Liver (tissue), 9 donors: ENCODE data around the gene NEXMIF. TPM values are rescaled to one million over a fixed set of nuclear protein-coding genes. Genes with fewer than 3 reads are reported as not detected.

Experiments used
- DNase-seq: peaks from one replicate; pipeline ENCODE4 v3.0.0-alpha.2; 2017; ENCODE audit warnings: low spot score
- H3K27ac ChIP-seq, 2 donors: one replicate each; pipeline ENCODE4 v1.7.0; 2013; ENCODE audit warnings: inconsistent platforms in 2 of 2, low read length in 2 of 2, control low read depth in 1 of 2, low read depth in 1 of 2, mild to moderate bottlenecking in 1 of 2
- H3K27me3 ChIP-seq, 4 donors: one replicate each; pipeline versions ENCODE4 v1.6.1 to v1.7.0; 2013; ENCODE audit warnings: low read length in 3 of 4, inconsistent platforms in 1 of 4, mild to moderate bottlenecking in 1 of 4, moderate library complexity in 1 of 4; ENCODE audit not compliant: control insufficient read depth in 4 of 4, insufficient read depth in 4 of 4
- H3K36me3 ChIP-seq, 4 donors: one replicate each; pipeline versions ENCODE4 v1.6.1 to v1.7.0; 2013; ENCODE audit warnings: low read length in 3 of 4, mild to moderate bottlenecking in 3 of 4, low read depth in 1 of 4, moderate library complexity in 1 of 4; ENCODE audit not compliant: control insufficient read depth in 4 of 4, insufficient read depth in 3 of 4
- H3K4me1 ChIP-seq, 4 donors: one replicate each; pipeline versions ENCODE4 v1.6.1 to v1.7.0; 2013; ENCODE audit warnings: low read length in 3 of 4, mild to moderate bottlenecking in 3 of 4, moderate library complexity in 1 of 4; ENCODE audit not compliant: control insufficient read depth in 4 of 4, insufficient read depth in 4 of 4
- H3K4me3 ChIP-seq, 3 donors: one replicate each; pipeline versions ENCODE4 v1.6.1 to v1.7.0; 2013; ENCODE audit warnings: low read length in 3 of 3, control low read depth in 1 of 3, low read depth in 1 of 3, mild to moderate bottlenecking in 1 of 3
- H3K9ac ChIP-seq, 2 donors: one replicate each; pipeline ENCODE4 v1.7.0; 2013; ENCODE audit warnings: low read length in 2 of 2, mild to moderate bottlenecking in 2 of 2, moderate library complexity in 2 of 2, control low read depth in 1 of 2, low read depth in 1 of 2
- H3K9me3 ChIP-seq, 4 donors: one replicate each; pipeline versions ENCODE4 v1.6.1 to v1.7.0; 2013; ENCODE audit warnings: low read length in 3 of 4; ENCODE audit not compliant: control insufficient read depth in 4 of 4
- EGR1 ChIP-seq, 2 donors: IDR thresholded peaks; 2 replicates each; pipeline ENCODE4 v1.6.1; 2016 to 2018; ENCODE audit warnings: antibody characterized with exemption in 2 of 2, low read depth in 2 of 2
- FOXA1 ChIP-seq: IDR thresholded peaks from 2 replicates; pipeline ENCODE4 v1.6.1; 2016; ENCODE audit warnings: antibody characterized with exemption
- FOXA2 ChIP-seq: IDR thresholded peaks from 2 replicates; pipeline ENCODE4 v1.6.1; 2016; ENCODE audit warnings: antibody characterized with exemption
- GABPA ChIP-seq, 2 donors: IDR thresholded peaks in 1 of 2; conservative IDR thresholded peaks in 1 of 2; 2 replicates each; pipeline ENCODE4 v1.6.1; 2016; ENCODE audit warnings: antibody characterized with exemption in 2 of 2, mild to moderate bottlenecking in 1 of 2, moderate library complexity in 1 of 2
- HNF4A ChIP-seq, 2 donors: conservative IDR thresholded peaks; 2 replicates each; pipeline ENCODE4 v1.6.1; 2016; ENCODE audit warnings: antibody characterized with exemption in 2 of 2, mild to moderate bottlenecking in 2 of 2
- HNF4G ChIP-seq: IDR thresholded peaks from 2 replicates; pipeline ENCODE4 v1.6.1; 2016; ENCODE audit warnings: antibody characterized with exemption
- JUND ChIP-seq, 2 donors: IDR thresholded peaks; 2 replicates each; pipeline ENCODE4 v1.6.1; 2016; ENCODE audit warnings: antibody characterized with exemption in 2 of 2
- NR2F2 ChIP-seq: IDR thresholded peaks from 2 replicates; pipeline ENCODE4 v1.6.1; 2016; ENCODE audit warnings: antibody characterized with exemption
- RAD21 ChIP-seq, 2 donors: IDR thresholded peaks; 2 replicates each; pipeline ENCODE4 v1.6.1; 2016; ENCODE audit warnings: antibody characterized with exemption in 2 of 2, mild to moderate bottlenecking in 2 of 2
- RXRA ChIP-seq, 2 donors: IDR thresholded peaks; 2 replicates each; pipeline ENCODE4 v1.6.1; 2017 to 2018; ENCODE audit warnings: antibody characterized with exemption in 2 of 2, mild to moderate bottlenecking in 1 of 2
- SP1 ChIP-seq: IDR thresholded peaks from 2 replicates; pipeline ENCODE4 v1.6.1; 2018; ENCODE audit warnings: antibody characterized with exemption, mild to moderate bottlenecking
- TAF1 ChIP-seq: conservative IDR thresholded peaks from 2 replicates; pipeline ENCODE4 v1.6.1; 2016; ENCODE audit warnings: antibody characterized with exemption, mild to moderate bottlenecking
- YY1 ChIP-seq: IDR thresholded peaks from 2 replicates; pipeline ENCODE4 v1.6.1; 2016; ENCODE audit warnings: antibody characterized with exemption, mild to moderate bottlenecking
- WGBS: extraction: QIAGEN DNeasy Blood & Tissue Kit; methylation state at CpG from one replicate; pipeline ENCODE4 v1.1.7; 2013; 5-methylcytosine and 5-hydroxymethylcytosine counted together
- polyA plus RNA-seq, 2 donors: library from polyadenylated mRNA; stranded (reverse) in 1 of 2; unstranded in 1 of 2; fragments of 200-250 nt in 1 of 2; fragments of >200 nt in 1 of 2; fragmentation: Nextera tagmentation in 1 of 2; extraction: Ambion mirVana in 1 of 2; gene quantifications; one replicate each; pipeline versions ENCODE4 v1.2.1 to v1.2.3, GENCODE V29; 2013 to 2015
- total RNA-seq, 2 donors: library from RNA; depleted of rRNA; stranded (reverse); fragments of >200 nt; gene quantifications; one replicate each; pipeline ENCODE4 v1.2.3, GENCODE V29; 2014
- TF ChIP-seq, protein P1 (sequence below): IDR thresholded peaks from 2 replicates; pipeline ENCODE4 v1.6.1; 2016; ENCODE audit warnings: antibody characterized with exemption
- TF ChIP-seq, protein P2 (sequence below): IDR thresholded peaks from 2 replicates; pipeline ENCODE4 v1.6.1; 2016; ENCODE audit warnings: antibody characterized with exemption, mild to moderate bottlenecking
- TF ChIP-seq, protein P3 (sequence below): fragments of 150-350 bp; IDR thresholded peaks from 2 replicates; pipeline ENCODE4 v1.5.1; 2017; ENCODE audit warnings: improper control_type of control experiment, low read depth, low read length; ENCODE audit not compliant: missing input control
- TF ChIP-seq, protein P4 (sequence below): IDR thresholded peaks from 2 replicates; pipeline ENCODE4 v1.6.1; 2016; ENCODE audit warnings: antibody characterized with exemption
- TF ChIP-seq, protein P5 (sequence below): IDR thresholded peaks from 2 replicates; pipeline ENCODE4 v1.6.1; 2016; ENCODE audit warnings: antibody characterized with exemption
- donor health status: healthy.
- donor health status: healthy.
- donor health status: healthy.
- donor health status: healthy.
- donor health status: healthy.

Gene NEXMIF
- total and polyA plus RNA-seq, 4 donors: 0.01 to 0.42 (median 0.06) TPM

DNA sequence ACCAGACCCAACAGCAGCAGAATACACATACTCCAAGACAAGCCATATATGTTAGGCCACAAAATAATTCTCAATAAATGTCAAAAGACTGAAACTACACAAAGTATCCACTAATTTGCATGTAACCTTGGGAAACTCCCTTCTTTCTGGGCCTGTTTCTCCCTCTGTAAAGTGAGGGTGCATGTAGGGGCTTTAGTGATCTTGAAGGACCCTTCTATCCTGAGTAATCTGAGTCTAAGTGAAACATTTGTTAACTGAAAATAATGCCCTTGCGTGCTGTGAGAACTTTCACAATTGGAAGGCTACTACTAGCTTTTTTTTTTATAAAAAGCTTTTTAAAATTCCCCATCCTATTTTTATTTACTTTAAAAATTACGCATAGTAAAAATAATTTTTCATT lies 125.2 kb downstream of the NEXMIF start:
- no peak overlapping the region for H3K4me3 ChIP-seq
- H3K27ac ChIP-seq: no peak overlapping the region
- no peaks in the 10 kb centered on the region for H3K4me1 ChIP-seq
- no peak for TF ChIP-seq NR2F2
- TF ChIP-seq JUND (IDR thresholded peaks at IDR 0.05): no peak
- no peak for TF ChIP-seq FOXA2
- no peak for TF ChIP-seq HNF4A (conservative IDR thresholded peaks at IDR 0.05)
- TF ChIP-seq, protein P1, sequence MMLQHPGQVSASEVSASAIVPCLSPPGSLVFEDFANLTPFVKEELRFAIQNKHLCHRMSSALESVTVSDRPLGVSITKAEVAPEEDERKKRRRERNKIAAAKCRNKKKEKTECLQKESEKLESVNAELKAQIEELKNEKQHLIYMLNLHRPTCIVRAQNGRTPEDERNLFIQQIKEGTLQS: no peak
- TF ChIP-seq, protein P2, sequence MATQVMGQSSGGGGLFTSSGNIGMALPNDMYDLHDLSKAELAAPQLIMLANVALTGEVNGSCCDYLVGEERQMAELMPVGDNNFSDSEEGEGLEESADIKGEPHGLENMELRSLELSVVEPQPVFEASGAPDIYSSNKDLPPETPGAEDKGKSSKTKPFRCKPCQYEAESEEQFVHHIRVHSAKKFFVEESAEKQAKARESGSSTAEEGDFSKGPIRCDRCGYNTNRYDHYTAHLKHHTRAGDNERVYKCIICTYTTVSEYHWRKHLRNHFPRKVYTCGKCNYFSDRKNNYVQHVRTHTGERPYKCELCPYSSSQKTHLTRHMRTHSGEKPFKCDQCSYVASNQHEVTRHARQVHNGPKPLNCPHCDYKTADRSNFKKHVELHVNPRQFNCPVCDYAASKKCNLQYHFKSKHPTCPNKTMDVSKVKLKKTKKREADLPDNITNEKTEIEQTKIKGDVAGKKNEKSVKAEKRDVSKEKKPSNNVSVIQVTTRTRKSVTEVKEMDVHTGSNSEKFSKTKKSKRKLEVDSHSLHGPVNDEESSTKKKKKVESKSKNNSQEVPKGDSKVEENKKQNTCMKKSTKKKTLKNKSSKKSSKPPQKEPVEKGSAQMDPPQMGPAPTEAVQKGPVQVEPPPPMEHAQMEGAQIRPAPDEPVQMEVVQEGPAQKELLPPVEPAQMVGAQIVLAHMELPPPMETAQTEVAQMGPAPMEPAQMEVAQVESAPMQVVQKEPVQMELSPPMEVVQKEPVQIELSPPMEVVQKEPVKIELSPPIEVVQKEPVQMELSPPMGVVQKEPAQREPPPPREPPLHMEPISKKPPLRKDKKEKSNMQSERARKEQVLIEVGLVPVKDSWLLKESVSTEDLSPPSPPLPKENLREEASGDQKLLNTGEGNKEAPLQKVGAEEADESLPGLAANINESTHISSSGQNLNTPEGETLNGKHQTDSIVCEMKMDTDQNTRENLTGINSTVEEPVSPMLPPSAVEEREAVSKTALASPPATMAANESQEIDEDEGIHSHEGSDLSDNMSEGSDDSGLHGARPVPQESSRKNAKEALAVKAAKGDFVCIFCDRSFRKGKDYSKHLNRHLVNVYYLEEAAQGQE: no peak
- no peak for TF ChIP-seq RAD21 (IDR thresholded peaks at IDR 0.05)
- no peak for TF ChIP-seq SP1
- TF ChIP-seq, protein P3, sequence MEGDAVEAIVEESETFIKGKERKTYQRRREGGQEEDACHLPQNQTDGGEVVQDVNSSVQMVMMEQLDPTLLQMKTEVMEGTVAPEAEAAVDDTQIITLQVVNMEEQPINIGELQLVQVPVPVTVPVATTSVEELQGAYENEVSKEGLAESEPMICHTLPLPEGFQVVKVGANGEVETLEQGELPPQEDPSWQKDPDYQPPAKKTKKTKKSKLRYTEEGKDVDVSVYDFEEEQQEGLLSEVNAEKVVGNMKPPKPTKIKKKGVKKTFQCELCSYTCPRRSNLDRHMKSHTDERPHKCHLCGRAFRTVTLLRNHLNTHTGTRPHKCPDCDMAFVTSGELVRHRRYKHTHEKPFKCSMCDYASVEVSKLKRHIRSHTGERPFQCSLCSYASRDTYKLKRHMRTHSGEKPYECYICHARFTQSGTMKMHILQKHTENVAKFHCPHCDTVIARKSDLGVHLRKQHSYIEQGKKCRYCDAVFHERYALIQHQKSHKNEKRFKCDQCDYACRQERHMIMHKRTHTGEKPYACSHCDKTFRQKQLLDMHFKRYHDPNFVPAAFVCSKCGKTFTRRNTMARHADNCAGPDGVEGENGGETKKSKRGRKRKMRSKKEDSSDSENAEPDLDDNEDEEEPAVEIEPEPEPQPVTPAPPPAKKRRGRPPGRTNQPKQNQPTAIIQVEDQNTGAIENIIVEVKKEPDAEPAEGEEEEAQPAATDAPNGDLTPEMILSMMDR: no peak
- no peak for TF ChIP-seq EGR1 (IDR thresholded peaks at IDR 0.05; ENCODE audit: low read depth in 2 of 2)
- TF ChIP-seq RXRA (IDR thresholded peaks at IDR 0.05): no peak
- TF ChIP-seq FOXA1: no peak
- TF ChIP-seq, protein P4, sequence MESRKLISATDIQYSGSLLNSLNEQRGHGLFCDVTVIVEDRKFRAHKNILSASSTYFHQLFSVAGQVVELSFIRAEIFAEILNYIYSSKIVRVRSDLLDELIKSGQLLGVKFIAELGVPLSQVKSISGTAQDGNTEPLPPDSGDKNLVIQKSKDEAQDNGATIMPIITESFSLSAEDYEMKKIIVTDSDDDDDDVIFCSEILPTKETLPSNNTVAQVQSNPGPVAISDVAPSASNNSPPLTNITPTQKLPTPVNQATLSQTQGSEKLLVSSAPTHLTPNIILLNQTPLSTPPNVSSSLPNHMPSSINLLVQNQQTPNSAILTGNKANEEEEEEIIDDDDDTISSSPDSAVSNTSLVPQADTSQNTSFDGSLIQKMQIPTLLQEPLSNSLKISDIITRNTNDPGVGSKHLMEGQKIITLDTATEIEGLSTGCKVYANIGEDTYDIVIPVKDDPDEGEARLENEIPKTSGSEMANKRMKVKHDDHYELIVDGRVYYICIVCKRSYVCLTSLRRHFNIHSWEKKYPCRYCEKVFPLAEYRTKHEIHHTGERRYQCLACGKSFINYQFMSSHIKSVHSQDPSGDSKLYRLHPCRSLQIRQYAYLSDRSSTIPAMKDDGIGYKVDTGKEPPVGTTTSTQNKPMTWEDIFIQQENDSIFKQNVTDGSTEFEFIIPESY: no peak
- TF ChIP-seq, protein P5, sequence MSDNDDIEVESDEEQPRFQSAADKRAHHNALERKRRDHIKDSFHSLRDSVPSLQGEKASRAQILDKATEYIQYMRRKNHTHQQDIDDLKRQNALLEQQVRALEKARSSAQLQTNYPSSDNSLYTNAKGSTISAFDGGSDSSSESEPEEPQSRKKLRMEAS: no peak
- TF ChIP-seq GABPA (IDR thresholded peaks at IDR 0.05 in 1 of 2, conservative IDR thresholded peaks at IDR 0.05 in 1 of 2): no peak
- no peak for TF ChIP-seq TAF1
- no peak for TF ChIP-seq HNF4G
- TF ChIP-seq YY1: no peak
- H3K9ac ChIP-seq: no peak overlapping the region
- H3K36me3 ChIP-seq: no peaks in the 10 kb centered on the region
- 79% methylated on average over 2 of the region's 2 CpGs for WGBS
- no peaks in the 10 kb centered on the region for H3K27me3 ChIP-seq
- peaks cover 0 to 4% (median 0%) of the 10 kb centered on the region in 4 donors for H3K9me3 ChIP-seq
- no peak for DNase-seq
